ENCODE data around the gene KDM6A. TPM values are rescaled to one million over a fixed set of nuclear protein-coding genes. Genes with fewer than 3 reads are reported as not detected.
"Not testable (repeated sequence)": the region's sequence is repeated elsewhere in the genome, so short reads cannot be mapped to it uniquely, and the experiment has no call there.

Gene KDM6A
- polyA plus RNA-seq (2014; cell fraction: cytosol; rRNA removed) = 14.5 and 17.6 TPM in 2 replicates
- 21.5 and 29.7 TPM in 2 replicates for polyA plus RNA-seq (2014; cell fraction: nucleus; rRNA removed)

DNA sequence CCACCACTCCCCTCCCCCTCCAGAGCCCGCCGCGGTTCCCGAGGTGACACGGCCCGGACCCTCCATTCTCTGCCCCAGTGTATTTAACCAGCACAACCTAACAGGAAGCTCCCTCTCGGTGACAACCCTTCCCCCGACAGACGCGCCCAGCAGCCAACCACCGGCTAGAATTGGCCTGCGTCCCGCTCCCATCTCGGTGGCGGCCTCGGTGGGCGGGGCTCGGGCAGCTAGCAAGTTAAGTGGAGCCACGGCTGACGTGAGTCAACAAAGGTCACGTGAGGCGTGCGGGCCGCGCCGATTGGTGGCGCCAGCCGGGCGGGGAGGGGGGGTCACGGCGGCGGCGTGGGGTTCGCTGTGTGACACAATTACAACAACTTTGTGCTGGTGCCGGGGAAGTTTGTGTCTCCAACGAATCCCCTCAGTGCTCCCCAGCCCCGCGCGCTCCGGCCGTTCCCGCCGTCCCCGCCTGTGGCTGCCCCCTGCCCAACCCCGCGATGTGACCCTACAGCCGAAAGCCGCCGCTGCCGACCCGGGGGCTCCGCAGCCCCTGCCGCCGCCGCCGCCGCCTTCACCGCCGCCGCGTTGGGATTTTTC lies at the start of gene KDM6A:
TSS of gene KDM6A (plus strand) at position 368 of the 594 bp plus-strand sequence. CDS start 364 bp downstream, outside the sequence.
- peak; percentile 98 for DNase-seq (ENCODE audit: low spot score)

GRCh38 chrX:44823193-44823592 lies 49.8 kb upstream of the KDM6A start:
- DNase-seq (ENCODE audit: low spot score) = not testable (repeated sequence)

DNA sequence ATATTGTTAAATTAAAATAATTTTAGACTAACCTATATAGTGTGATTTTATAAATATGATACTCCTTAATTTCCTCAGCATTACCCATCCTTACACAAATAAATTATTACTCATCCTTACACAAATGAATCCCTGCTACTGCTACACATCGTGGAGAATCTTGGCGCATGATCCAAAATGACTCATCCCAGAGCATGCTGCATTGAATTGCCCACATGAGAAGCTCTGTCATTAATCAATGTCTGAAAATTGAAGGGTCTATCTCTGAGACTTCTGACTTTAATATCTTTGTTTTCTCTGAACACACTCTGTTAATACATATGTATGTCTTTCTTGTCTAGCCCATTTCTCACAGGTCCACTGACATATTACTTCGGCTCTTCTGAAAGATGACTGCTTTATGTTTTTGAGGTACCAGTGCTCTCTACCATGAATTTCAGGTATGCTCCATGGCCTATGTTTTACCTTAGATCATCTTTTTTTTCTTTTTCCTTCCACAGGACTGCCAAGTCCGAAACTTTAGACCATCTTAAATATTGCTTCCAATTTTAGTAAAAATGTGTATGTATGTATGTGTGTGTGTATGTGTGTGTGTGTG lies 44.9 kb upstream of the KDM6A start:
- DNase-seq (ENCODE audit: low spot score) = no peak

DNA sequence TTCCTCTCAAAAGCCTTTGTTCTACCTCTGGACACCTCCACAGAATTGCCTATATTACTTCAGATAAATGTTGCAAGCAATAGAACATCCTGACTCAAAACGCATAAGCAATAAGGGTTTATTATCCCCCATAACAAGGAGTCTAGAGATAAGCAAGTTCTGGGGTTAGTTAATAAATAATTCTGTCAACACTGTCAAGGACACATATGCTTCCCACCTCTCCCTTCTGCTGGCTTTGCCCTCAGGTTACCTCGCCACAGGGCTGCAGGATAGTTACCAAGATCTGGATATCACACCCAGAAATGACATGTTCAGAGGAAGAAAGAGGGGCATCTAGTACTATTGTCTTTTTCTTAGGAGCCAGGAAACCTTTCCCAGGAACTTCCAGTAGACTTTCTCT lies 43.2 kb upstream of the KDM6A start:
- no peak for DNase-seq (ENCODE audit: low spot score)

- no peak for DNase-seq (ENCODE audit: low spot score)
Observed at GRCh38 chrX:44842550-44843317, 30.3 kb upstream of the KDM6A start.

DNA sequence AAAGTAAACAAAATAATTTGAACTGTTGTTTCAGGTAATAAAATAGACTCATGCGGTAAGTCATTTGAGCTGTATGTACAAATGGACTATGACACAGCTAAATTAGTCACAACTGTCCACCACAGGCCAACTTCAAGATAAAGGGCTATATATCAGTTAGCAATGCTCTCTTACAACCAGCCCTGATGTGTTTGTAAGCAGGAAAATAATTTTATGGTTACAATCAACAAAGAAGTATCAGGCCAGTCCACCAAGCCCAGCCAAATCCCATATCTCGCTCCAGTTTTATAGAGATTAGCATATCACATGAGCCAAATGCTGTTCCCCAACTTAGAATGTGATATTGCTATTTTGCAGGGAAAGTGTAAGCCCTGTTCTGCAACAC lies 29.7 kb upstream of the KDM6A start:
- no peak for DNase-seq (ENCODE audit: low spot score)

DNA sequence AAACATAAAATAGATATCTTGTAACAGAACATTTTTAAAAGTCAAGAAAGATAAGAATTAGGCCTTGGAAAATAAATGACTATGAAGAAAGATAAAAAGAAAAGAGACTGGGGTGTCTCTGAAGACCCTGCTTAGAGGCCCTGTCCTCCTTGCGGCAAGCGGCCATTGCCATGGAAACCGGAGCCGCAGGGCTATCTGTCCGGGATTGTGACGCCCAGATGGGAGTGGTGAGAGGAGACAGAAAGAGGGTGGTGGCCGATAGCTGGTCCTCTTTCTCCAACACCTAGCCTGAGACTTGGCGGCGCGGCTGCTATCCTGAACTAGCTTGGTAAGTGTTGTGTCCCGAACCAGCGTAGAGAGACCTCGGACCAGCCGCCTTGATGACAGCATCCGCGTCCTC lies 29.2 kb upstream of the KDM6A start, which contains the start of gene DUSP21:
TSS of gene DUSP21 (plus strand) at position 269 of the 400 bp plus-strand sequence. CDS start at position 381, 112 bp downstream.
- no peak for DNase-seq (ENCODE audit: low spot score)

DNA sequence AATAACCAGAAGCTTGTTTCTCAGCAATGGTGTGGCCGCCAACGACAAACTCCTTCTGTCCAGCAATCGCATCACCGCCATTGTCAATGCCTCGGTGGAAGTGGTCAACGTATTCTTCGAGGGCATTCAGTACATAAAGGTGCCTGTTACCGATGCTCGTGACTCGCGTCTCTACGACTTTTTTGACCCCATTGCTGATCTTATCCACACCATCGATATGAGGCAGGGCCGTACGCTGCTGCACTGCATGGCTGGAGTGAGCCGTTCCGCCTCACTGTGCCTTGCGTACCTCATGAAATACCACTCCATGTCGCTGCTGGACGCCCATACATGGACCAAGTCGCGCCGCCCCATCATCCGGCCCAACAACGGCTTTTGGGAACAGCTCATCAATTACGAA lies 28.8 kb upstream of the KDM6A start:
- no peak for DNase-seq (ENCODE audit: low spot score)

- DNase-seq (ENCODE audit: low spot score) = not testable (repeated sequence)
Observed at GRCh38 chrX:44850891-44851290, 22.1 kb upstream of the KDM6A start.

- no peak for DNase-seq (ENCODE audit: low spot score)
Observed at GRCh38 chrX:44871114-44871645, 1.8 kb upstream of the KDM6A start.

DNA sequence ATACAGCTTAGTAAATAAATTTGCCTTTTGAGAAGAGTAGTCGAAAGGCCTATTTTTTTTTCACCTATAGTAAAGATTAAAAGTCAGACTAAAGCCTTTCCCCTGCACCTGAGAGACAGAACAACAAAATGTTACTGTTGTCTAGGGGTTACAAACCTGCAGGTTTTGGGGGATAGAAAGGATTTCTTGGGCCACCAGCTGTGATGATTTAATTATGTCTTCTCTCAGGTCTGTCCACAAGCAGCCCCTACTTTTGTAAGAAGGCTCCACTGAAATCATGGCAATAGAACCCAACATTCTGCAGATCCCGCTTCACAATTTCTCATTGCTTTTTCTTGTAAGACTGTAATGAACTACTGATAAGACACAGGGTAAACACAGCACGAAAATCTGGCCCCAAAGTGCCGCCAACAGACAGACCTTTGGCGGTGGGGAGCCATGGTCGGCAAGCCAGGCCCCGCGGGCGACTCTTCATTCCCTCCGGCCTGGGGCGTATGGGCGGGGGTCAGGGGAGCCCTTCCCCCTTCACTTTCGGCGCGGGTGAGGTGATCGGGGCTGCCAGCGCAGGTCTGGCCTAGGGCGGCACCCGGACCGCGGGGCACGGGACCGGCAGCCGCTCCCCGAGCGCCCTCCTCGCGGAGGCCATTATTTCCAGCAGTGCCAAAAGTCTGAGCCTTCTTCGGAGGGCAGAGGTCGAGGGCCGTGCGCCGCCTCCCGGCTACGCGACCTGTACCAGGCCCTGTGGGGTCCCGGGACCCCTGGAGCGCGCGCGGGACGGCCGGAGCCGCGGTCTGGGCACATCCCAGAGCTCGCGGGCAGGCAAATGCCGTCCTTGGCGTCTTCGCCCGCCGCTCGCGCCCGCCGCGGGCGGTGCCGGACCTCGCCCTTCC lies 812 bp upstream of the KDM6A start:
- no peak for DNase-seq (ENCODE audit: low spot score)

DNA sequence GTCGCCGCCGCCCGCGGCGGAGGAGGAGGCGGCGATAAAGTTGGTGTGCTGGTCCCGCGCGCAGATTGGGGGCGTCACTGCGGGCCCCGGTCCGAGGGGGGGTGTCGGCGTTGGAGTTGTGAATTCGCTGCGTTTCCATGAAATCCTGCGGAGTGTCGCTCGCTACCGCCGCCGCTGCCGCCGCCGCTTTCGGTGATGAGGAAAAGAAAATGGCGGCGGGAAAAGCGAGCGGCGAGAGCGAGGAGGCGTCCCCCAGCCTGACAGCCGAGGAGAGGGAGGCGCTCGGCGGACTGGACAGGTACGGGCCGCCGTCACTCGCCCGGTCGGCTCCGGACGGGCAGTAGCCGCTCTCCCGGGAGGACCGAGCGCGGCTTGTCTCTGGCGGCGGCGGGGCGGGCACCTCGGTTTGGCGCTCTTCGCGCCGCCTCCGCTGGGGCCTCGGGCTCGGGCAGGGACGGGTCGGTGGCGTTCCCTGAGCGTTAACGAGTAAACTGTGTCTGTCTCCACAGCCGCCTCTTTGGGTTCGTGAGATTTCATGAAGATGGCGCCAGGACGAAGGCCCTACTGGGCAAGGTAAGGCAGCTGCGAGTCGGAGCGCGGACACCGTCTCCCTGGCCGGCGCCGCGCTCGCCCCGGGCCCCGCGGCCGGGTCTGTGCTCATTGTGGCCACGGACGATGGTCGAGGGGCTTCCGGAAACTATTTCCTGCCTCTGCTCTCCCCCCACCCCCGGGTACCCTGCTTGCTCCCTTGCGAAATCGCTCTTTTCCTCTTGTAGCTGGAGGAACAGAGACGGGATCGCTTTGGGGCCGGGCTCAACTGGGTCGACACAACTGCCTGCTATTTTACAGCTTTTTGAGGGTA lies 658 bp downstream of the KDM6A start:
- DNase-seq (ENCODE audit: low spot score) = peak; percentile 40

DNA sequence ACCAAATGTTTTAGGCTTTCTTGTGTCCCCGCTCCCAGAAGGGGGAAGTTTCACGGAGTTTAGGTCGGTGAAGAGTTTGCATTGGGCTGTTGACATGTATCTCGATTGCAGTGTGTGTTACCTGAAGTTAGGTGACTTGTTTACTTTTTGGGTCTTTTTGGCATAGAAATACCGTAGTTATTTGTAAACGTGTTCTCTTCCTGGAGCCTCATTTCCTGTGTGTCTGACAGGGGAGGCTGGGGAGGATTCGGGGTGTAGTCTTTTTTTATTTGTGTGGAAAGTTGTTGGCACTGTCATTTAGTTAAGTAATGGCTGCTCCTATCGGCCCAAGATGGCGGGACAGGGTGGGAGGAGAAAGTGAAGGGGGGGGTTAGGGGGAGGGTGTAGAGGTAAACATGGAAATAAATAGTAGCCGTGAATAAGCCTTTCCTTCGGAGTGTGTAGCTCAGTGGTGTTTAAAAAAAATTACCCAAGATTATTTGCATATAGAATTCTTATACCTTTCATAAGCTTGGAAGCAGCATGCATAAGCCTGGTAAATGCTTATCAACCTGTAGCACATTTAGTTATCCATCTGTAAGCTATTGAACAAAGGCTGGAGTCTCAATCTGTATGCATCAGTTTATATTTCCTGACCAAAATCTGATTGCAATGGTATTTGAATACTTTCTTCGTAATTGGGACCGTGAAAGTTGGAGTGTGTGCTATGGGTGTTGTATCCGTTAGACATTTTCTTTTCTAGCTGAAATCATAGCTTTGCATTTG lies 1.6 kb downstream of the KDM6A start:
- no peak for DNase-seq (ENCODE audit: low spot score)

GRCh38 chrX:44875185-44875489 lies 2.1 kb downstream of the KDM6A start:
- DNase-seq (ENCODE audit: low spot score) = no peak

DNA sequence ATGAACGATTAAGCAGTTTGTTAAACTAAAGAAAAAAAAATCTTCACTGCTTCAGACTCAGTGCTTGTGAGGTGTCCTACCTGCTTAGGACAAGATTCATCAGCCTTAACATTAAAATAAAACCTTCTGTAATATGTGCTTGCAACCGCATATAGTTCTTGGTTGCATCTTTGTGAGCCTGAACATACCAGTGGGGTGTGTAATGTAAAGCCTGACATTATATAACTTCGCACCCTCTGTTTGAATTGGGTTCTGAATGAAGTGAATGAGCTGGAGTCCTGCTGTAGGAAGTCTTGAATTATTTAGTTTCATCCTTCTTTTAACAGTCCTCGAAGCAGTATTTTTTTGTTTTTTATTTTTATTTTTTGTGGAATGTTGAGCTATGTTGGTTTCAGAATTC lies 3.1 kb downstream of the KDM6A start:
- no peak for DNase-seq (ENCODE audit: low spot score)

- DNase-seq (ENCODE audit: low spot score) = no peak
Observed at GRCh38 chrX:44876767-44877166, 3.8 kb downstream of the KDM6A start.

DNA sequence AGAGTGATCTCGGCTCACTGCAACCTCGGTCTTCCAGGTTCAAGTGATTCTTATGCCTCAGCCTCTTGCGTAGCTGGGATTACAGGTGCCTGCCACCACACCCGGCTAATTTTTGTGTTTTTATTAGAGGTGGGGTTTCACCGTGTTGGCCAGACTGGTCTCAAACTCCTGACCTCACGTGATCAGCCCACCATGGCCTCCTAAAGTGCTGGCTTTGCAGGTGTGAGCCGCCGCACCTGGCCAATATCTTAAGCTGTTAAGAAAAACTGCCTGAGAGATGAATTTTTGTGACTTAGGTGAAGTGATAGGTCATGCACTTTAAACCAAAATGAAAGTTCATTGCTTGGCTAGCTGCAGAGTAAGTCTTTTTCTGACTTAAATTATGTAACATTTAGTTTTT lies 5.8 kb downstream of the KDM6A start:
- no peak for DNase-seq (ENCODE audit: low spot score)

DNA sequence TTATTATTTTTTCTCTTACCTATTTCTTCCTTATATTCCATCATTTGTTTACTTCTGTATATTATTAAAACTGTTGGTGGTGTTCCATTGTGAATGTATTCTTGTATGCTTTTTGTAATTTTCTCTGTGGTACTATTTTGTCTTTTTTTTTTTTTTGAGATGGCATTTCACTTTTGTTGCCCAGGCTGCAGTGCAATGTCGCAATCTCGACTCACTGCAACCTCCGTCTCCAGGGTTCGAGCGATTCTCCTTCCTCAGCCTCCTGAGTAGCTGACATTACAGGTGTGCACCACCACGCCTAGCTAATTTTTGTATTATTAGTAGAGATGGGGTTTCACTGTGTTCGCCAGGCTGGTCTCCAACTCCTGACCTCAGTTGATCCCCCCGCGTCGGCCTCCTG lies 8.6 kb downstream of the KDM6A start:
- DNase-seq (ENCODE audit: low spot score) = no peak

GRCh38 chrX:44882635-44883034 lies 9.6 kb downstream of the KDM6A start:
- no peak for DNase-seq (ENCODE audit: low spot score)

- DNase-seq (ENCODE audit: low spot score) = no peak
Observed at GRCh38 chrX:44884944-44885343, 12.0 kb downstream of the KDM6A start.

Measured in SK-N-DZ (cell line).